HG02642 (cell line): ENCODE data around the gene FARS2.
A peak's percentile ranks its signal among the peaks of the same experiment; 100 is the strongest.

Source experiments
- ATAC-seq: cut with Tn5 transposase; IDR thresholded peaks from one replicate; pipeline ENCODE4 v1.9.1; 2021; ENCODE audit warnings: mild to moderate bottlenecking; ENCODE audit not compliant: unreplicated experiment, poor library complexity

FARS2 gene

DNA sequence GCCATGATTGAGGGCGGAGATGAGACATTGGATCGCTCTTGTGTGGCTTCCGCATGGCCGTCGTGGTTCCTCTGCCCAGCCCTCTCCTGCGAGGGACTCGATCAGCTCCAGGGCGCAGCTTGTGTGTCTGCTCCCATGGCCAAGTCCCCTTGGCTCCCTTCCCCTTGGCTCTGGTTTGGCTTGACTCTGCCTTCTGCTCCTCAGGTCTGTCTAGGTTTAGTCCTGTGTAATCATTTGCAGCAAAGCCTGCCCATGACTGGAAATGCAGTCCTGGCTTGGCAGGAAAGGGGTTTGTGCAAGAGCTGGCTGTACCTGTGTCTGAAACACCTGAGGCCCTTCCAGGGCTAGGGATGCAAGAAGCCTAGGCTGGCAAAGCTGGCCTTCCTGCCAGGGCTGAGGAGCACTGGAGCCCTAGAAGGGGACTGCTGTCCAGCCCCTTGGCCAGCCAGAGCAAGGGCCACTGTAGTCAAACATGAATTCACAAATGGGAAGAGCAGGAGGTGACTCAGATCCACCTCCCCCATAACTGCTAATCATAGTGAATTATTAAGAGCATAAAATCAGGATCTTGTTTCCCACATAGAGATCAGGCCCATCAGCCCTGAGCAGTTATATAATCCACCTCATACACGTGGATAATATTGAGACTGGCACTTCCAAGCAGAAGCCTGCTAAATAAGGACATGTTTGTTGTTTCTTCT is 196.8 kb downstream of the FARS2 start:
- ATAC-seq, result no peak

- no peak for ATAC-seq
These were observed 198.0 kb downstream of the FARS2 start for GRCh38 chr6:5459346-5459745.

DNA sequence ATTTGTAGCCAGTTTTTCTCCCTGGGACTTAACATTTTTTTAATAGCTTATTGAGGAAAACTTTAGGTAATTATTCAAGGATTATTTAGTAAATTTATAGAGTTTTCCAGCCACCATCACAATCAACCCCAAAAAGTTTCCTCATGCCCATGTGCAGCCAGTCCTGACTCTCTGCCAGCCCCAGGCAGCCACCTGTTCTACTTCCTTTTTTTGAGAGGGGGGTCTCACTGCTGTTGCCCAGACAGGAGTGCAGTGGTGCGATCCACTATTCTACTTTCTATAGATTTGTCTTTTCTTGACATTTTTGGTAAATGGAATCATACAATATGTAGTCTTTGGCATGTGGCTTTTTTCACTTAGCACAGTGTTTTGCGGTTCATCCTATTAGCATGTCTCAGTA is 200.1 kb downstream of the FARS2 start:
- no peak for ATAC-seq

DNA sequence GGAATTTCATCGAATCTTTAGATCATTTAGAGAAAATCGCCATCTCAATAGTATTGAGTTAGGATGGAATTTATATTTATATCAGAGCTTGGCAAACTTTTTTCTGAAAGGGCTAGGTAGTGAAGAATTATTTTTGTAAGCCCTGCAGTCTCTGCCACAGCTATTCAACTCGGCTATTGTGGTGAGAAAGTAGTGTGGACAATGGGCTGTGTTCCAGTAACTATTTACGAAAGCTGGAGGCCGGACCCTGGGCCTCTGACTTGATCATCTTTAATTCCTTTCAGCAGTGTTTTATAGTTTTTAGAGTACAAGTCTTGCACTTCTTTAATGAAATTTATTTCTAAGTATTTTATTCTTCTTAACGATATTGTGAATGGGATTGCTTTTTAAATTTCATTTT is 201.5 kb downstream of the FARS2 start:
- no peak for ATAC-seq

DNA sequence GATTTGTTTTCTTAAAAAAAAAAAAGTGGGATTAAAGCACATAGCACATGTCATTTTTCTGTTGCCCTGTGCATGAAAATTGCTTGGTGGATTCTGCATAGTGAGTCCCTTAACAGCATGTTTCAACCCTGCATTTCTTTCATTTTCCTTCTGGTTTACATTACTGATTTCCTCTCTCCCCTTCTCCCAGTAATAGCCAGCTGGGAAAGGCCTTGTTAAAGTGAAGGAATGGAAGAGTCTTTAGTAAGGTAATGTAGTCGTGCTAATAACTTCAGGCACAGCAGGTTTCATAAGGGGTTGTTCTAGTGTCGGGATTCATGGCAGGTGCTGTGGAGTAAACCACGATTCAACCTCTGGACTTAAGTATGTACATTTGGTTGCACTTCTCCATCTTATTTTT is 202.4 kb downstream of the FARS2 start:
- no peak for ATAC-seq

- no peak for ATAC-seq
These were observed 203.0 kb downstream of the FARS2 start for GRCh38 chr6:5464099-5464885.

- no peak for ATAC-seq
These were observed 205.2 kb downstream of the FARS2 start for GRCh38 chr6:5466281-5467136.

DNA sequence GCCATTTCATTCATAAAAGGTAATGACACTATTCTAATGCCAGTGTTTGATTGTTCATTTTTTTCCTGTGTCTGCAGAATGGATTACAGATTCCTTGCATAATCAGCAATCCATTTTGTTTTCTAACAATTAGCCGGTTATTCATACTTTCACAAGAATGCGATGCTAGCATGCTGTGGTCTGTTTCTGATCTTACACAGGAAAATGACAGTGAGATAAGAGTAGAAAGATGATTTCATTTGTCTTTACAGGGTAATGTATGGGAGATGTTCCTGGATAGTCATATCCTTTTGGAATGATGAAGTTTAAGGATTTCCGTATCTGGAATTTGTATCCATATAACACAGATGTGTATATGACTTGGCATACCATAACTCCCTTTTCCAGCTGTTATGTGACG is 207.3 kb downstream of the FARS2 start:
- ATAC-seq, result no peak

- no peak for ATAC-seq
These were observed 208.0 kb downstream of the FARS2 start for GRCh38 chr6:5469101-5469846.

DNA sequence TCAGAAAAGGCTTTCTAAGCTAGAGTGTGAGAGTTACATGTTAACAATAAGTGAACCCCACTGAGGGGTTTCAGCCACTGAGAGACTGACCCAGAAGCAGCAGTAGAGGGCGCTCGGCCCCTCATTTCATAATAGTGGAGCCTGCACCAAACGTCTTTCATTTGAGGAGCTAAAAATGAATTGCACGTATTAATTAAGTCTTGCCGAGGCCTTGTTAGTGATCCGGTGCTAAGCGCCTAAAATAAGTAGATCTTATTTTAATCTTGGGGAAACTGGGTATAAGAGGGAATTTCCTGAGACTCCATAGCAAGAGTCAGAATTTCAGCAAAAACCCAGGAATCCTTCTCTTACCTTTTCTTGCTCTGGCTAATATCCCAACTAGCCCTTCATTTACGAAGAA is 209.7 kb downstream of the FARS2 start:
- peak; percentile 81 for ATAC-seq

- no peak for ATAC-seq
These were observed 210.5 kb downstream of the FARS2 start for GRCh38 chr6:5471637-5472398.

DNA sequence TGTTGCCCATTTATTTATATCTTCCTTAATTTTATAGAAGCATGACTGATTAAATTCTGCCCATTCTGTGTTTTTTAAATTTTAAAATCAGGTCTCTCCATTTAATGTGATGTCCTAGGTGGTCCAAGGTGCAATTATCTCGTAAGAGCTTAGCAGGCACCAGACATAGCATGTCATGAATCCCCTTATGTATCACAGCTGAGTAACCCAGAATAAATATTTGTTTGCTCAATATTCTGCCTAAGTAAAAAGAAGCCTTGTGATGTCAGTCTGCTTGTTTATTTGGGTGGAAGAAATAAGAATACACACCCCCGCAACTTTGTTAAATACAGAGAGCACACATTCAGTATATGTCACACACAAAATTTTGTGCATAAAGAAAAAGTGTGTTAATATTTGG is 211.3 kb downstream of the FARS2 start:
- no peak for ATAC-seq

DNA sequence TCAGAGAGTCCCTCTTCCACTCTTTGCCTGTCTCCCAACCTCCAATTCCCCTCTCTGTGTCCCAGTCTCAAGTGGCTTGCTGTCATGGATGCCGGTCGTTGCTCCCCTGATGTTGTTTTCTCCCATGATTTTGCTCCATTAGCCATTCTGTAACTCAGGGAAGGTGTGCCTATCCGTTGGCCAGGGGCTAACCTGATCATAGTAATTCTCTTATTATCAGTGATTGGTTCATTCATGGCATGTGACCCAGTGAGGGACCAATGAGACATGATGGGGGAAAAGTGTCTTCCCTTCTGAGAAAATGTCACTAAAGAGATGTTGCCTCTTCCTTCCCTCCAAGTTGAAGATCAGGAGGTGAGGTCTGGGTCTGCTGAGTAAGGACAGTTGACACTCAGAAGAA is 214.5 kb downstream of the FARS2 start:
- ATAC-seq, result no peak

GRCh38 chr6:5478380-5478779 is 217.1 kb downstream of the FARS2 start:
- no peak for ATAC-seq

DNA sequence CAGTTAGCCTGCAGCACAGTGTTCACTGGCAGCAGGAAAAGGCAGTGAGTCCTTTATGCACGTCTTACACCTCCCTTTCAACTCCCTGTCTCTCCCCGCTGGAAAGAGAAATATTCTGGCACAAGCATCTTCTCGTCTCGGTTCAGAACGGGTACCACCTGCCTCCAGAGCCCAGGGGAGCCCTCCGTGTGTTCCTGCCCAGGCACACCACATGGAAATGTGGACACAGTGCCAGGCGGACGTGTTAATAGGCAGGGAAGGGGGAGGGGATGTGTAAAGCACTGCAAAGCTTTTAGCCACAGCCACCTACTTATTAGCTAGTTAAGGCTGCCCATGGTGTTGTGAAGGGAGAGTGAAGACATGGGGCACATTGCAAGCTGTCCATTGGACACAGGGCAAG is 219.7 kb downstream of the FARS2 start:
- no peak for ATAC-seq

GRCh38 chr6:5481750-5482149 is 220.4 kb downstream of the FARS2 start:
- no peak for ATAC-seq

GRCh38 chr6:5482619-5483018 is 221.3 kb downstream of the FARS2 start:
- no peak for ATAC-seq

DNA sequence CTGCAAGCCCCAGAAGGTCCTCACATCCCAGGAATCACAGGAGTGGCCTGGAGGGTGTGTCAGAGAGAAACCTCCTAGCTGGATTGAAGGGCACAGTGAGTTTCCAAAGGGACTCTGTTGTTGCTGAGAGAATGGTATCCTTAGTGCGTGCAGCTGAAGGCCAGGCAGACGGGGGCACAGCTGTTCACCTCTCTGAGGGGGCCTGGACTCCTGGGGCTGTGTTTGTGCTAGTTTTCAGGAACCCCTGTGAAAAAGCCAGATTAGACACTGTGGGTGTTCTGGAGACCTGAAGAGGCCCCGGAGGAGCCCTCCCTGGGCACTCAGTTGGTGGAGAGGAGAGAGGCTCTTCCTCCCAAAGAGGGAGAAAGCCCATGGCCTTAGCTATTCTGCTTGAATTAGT is 223.4 kb downstream of the FARS2 start:
- ATAC-seq, result no peak

- peak; percentile 82 for ATAC-seq
These were observed 224.9 kb downstream of the FARS2 start for GRCh38 chr6:5486214-5486613.
